GM19240 (cell line): ENCODE data around the gene PRIM2.
A peak's percentile ranks its signal among the peaks of the same experiment; 100 is the strongest.
"Not testable (repeated sequence)": the region's sequence is repeated elsewhere in the genome, so short reads cannot be mapped to it uniquely, and the experiment has no call there.

Experiments
- DNase-seq: peaks from one replicate; pipeline ENCODE4 v3.0.0; 2011; ENCODE audit warnings: low spot score; ENCODE audit not compliant: insufficient read length

The PRIM2 gene

GRCh38 chr6:57317060-57317943, at the start of gene PRIM2:
TSS of gene PRIM2 (plus strand) at chr6:57317630. CDS start at chr6:57318446, 816 bp downstream.
- DNase-seq = peak; percentile 82

- DNase-seq = no peak
These were observed 49.2 kb upstream of the PRIM2 start for GRCh38 chr6:57268294-57268640.

GRCh38 chr6:57274113-57274824, 43.2 kb upstream of the PRIM2 start:
- not testable (repeated sequence) for DNase-seq

GRCh38 chr6:57275384-57275783, 42.0 kb upstream of the PRIM2 start:
- DNase-seq = no peak

- no peak for DNase-seq
These were observed 40.5 kb upstream of the PRIM2 start for GRCh38 chr6:57276946-57277345.

- DNase-seq = no peak
These were observed 38.9 kb upstream of the PRIM2 start for GRCh38 chr6:57278570-57278969.

GRCh38 chr6:57279013-57279412, 38.4 kb upstream of the PRIM2 start:
- DNase-seq = no peak

- DNase-seq = no peak
These were observed 34.3 kb upstream of the PRIM2 start for GRCh38 chr6:57283106-57283505.

- no peak for DNase-seq
These were observed 33.4 kb upstream of the PRIM2 start for GRCh38 chr6:57283911-57284455.

- not testable (repeated sequence) for DNase-seq
These were observed 29.3 kb upstream of the PRIM2 start for GRCh38 chr6:57288136-57288535.

GRCh38 chr6:57293472-57293871, 24.0 kb upstream of the PRIM2 start:
- not testable (repeated sequence) for DNase-seq

- DNase-seq = no peak
These were observed 22.5 kb upstream of the PRIM2 start for GRCh38 chr6:57294862-57295445.

- no peak for DNase-seq
These were observed 19.9 kb upstream of the PRIM2 start for GRCh38 chr6:57297505-57297904.

- no peak for DNase-seq
These were observed 18.7 kb upstream of the PRIM2 start for GRCh38 chr6:57298741-57299140.

GRCh38 chr6:57301757-57302156, 15.7 kb upstream of the PRIM2 start:
- DNase-seq = no peak

GRCh38 chr6:57302477-57302876, 15.0 kb upstream of the PRIM2 start:
- no peak for DNase-seq

- DNase-seq = no peak
These were observed 13.3 kb upstream of the PRIM2 start for GRCh38 chr6:57303931-57304681.

GRCh38 chr6:57305107-57305506, 12.3 kb upstream of the PRIM2 start:
- DNase-seq = no peak

- no peak for DNase-seq
These were observed 11.7 kb upstream of the PRIM2 start for GRCh38 chr6:57305761-57306160.

- DNase-seq = no peak
These were observed 11.2 kb upstream of the PRIM2 start for GRCh38 chr6:57306273-57306672.

- DNase-seq = no peak
These were observed 9.6 kb upstream of the PRIM2 start for GRCh38 chr6:57307850-57308249.
